Renal cortex interstitium (tissue), 11 donors: ENCODE results near the gene GYS2. TPM values are rescaled to one million over a fixed set of nuclear protein-coding genes. Genes with fewer than 3 reads are reported as not detected.
A peak's percentile ranks its signal among the peaks of the same experiment; 100 is the strongest.
"Not testable (repeated sequence)": the region's sequence is repeated elsewhere in the genome, so short reads cannot be mapped to it uniquely, and the experiment has no call there.

Experiments
- DNase-seq, 11 donors: peaks; one replicate each; pipeline ENCODE4 v3.0.0-alpha.2; 2013; ENCODE audit warnings: low read depth in 9 of 11, low spot score in 4 of 11; ENCODE audit errors: extremely low read depth in 1 of 11
- polyA plus RNA-seq, 3 donors: library from polyadenylated mRNA; unstranded; fragments of 120-200 nt; gene quantifications; one replicate each; pipeline ENCODE4 v1.2.1, GENCODE V29; 2013; ENCODE audit not compliant: insufficient read length in 3 of 3

The GYS2 gene
- polyA plus RNA-seq, 3 donors = 0.32 TPM; not detected in 2

DNA sequence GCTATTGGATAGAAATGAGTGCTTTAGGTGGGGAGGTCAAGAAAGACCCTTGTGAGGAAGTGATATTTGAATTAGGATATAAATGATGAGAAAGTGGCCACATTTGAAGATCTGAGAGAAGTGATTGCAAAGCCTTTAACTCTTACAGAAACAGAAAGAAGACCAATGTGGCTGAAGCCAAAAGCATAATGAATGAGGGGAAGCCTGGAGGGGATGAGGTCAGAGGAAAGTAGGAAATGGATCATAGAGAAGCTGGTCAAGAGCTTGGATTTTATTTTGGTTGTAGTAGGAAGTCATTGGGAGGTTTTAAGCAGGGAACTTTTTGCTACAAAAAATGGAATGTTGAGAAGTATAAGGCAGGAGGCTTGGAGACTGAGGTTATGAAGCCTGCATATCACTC is 3.5 kb upstream of the GYS2 start:
- no peak for DNase-seq

DNA sequence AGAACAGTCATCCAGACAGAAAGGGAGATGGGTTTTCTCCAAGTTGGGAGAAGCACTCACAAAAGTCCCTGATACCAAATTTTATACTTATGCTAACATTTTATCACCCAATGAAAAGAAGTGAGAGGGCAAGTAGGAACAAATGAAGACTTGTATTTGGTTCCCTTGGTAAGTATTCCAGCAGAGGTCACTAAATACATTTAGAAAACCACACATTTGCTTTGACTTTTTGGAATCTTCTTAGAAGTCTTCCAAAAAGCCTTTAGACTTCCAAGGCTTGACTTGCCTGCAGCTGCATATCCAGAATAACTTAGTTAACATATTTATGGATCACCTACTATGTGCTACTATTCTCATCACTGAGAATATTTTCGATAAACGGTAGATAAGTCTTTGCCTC is 3.1 kb upstream of the GYS2 start:
- peak in 6 of 11 donors; percentile 2 to 20 (median 5) for DNase-seq

DNA sequence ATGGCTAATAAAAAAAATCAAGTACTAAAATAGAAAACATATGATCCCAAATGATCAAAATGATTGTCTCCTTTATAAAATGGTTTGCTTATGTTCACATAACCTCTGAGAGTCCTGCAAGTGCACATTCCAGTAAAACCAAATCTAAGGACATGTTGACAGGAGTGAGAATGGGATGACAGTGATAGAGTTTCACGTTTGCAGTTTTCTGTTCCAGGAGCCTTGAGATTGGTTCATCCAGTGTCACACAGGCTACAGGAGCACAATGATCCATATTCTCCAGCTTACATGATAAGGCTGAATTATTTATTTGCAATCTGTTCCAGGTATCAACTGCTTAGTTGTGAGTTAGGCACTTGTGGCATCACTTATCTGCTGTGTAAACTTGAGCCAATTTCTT is 1.5 kb upstream of the GYS2 start:
- DNase-seq = no peak

- no peak for DNase-seq
These were observed 1.9 kb downstream of the GYS2 start for GRCh38 chr12:21602774-21603173.

DNA sequence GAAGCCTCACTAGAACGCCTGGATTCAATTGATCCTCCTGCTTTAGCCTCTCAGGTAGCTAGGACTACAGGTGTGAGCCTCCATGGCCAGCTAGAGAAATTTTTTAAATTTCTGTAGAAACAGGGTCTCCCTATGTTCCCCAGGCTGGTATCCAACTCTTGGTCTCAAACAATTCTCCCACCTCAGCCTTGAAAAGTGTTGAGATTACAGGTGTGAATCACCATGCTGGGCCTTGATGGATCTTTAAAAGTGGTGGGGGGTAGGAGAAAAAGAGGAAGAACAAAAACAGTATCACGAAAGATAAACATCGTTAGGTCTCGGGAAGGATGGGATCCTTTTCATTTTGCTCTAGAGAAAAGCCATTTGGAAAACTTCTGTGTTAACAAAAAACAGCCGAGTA is 4.5 kb downstream of the GYS2 start:
- DNase-seq = no peak

DNA sequence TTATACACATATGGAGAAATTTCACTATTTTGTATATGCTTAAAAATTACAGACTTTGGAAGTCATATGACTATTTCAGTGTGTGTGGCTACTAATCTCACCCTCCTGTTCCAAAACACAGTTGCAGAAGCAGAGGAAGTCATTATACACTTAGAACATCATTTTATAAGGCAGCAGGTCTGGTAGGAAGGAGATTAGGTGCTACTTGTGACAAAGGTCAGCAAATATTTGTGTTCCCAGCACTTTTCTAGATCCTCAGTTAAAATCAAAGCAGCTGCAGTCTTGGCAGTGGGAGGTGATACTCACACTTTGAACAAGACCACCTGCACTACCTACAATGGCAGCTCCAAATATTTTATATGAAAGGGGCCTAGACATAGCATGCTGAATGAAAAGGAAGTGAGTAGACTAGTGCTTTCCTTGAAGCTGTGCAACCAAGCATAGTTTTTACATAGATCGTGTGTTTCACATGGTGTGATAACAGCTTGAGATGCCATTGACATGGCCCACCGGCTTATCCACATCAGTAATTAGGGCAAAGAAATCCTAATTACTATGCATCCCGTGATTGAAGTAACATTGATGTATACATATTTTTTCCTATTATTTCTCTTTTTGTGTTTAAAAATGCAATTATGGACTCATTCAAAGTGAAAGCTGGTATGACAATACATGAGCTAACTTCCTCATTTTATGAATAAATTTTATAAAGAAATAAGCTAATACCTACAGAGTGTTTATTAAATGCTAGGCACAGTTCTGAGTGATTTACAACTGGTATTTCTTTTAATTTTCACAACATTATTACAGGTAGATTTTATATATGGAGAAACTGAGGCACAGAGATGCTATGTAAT is 5.3 kb downstream of the GYS2 start:
- DNase-seq = no peak

- DNase-seq = no peak
These were observed 6.0 kb downstream of the GYS2 start for GRCh38 chr12:21598651-21599050.

- DNase-seq = not testable (repeated sequence)
These were observed 9.3 kb downstream of the GYS2 start for GRCh38 chr12:21595356-21595755.

- DNase-seq = no peak
These were observed 19.2 kb downstream of the GYS2 start for GRCh38 chr12:21585485-21585884.

- DNase-seq = not testable (repeated sequence)
These were observed 20.1 kb downstream of the GYS2 start for GRCh38 chr12:21584403-21585182.

DNA sequence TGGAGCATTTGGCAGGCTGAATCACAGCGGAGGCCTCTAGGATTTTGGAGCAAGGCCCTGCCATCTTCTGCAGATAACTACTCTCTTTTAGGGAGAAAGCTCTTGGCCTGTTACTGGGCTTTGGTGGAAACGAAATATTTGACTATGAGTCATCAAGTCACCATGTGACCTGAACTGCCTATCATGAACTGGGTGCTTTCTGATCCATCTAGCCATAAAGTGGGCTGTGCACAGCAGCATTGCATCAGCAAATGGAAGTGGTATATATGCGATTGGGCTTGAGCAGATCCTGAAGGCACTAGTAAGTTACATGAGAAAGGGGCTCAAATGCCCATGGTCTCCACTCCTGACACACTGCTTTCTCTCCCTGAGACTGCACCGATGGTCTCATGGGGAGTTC is 21.1 kb downstream of the GYS2 start:
- DNase-seq = no peak

DNA sequence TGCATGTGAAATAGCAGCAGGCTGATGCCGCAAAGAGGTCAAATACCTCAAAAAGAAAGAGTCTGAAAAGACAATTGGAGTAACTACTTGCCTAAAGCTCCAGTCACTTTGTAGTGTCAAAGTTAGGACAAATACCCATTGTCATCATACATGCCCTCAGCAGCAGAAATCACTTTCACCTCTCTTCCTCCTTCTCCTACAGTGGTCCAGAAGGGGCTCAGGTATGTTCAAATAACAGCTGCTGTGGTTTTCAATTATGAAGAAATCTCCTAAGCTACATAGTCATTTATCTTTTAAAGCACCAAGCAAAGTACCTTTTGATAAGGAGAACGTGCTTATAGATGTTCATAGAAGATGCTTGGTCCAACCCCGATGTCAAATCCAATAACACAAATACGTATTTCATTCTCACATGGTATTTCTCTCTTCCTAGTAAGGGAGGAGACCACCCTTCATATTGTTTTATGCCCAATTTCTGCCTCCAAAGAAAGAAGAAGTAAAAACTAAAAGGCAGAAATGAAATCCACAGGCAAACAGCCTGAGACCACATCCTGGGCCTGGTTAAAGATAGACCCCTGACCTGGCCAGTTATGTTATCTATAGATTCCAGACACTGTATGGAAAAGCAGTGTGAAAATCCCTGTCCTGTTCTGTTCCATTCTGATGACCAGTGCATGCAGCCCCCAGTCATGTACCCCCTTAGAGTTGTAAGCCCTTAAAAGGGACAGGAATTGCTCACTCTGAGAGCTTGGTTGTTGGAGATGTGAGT is 23.7 kb downstream of the GYS2 start:
- no peak for DNase-seq

DNA sequence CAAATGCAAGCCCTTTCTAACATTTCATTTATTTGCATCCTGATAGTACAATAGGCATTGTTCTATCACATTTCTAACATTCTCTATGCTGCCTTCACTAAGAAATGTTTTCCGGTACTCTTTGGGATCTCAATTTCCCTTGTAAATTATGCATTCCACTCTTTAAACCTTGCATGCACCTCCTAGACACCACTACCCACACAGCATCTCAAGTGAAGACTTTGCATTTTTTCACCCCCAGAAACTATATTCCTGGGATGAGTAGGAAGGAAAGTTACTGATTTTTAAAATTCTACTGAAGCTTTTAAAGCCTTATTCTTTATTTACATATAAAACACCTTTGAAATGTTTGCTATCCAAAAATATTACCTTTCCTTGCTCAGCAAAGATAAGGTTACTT is 27.1 kb downstream of the GYS2 start:
- no peak for DNase-seq

GRCh38 chr12:21576431-21576830 is 28.2 kb downstream of the GYS2 start:
- no peak for DNase-seq

GRCh38 chr12:21573733-21574358 is 30.8 kb downstream of the GYS2 start:
- DNase-seq = no peak

DNA sequence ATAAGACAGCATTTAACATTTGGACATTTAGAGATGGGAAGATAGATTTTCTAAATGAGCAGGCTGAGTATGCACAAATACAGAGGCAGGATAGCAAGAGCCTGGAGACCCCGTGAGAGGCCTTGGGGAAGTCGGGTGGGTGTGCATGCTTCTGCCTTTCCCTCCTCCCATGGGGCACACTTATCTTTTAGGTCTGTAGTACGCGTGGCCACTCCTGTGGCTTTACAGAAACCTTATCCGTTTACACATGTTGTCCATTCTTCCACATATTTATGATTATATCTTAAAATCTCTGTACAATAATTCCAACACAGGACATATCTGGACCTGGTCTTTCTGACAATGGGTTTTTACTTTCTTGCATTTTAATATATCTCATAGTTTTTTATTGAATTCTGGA is 33.6 kb downstream of the GYS2 start:
- no peak for DNase-seq

DNA sequence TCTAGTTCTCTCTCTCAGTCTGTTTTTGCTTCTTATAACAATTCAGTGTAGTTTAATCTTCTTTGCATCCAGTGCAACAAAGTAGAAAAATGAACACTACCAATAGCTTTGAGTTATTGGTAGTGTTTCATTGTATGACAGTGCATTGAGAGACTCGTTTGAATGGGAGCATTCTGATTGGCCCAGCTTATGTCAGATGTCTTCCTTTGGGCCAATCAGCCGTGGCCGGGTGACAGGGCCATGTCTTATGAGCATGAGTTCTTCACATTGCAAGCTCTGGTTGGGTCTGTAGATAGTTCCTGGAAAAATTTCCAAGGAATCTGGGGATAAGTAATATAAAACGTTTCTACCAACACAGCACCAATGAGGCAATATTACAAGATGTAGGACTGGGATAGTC is 36.5 kb downstream of the GYS2 start:
- DNase-seq = no peak

DNA sequence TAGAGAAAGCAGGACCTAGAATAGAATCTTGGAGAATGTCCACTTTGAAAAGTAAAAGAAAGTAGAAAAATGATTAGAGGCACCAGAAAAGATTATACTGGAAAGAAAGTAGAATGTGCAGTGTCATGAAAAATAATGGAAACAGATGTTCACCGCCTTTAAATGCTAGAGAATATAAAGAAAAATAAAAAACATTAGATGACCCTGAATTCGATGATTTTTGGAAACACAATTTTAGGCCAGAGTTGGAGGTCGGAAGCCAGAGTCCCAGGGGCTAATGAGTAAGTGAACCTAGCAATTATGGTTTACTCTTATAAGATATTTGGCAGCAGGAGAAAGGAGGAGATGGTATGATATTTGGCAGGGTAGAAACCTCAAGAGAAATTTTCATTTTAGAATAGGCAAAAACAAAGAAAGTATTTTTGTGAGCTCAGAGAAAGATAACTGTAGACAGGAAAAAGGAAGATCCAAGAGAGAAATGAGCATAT is 37.7 kb downstream of the GYS2 start:
- no peak for DNase-seq
